ENCODE measurements around the gene CRELD2. TPM values are rescaled to one million over a fixed set of nuclear protein-coding genes. Genes with fewer than 3 reads are reported as not detected.

The CRELD2 gene
- total RNA-seq, 1 donor from 2014 or later = 24.9 TPM

DNA sequence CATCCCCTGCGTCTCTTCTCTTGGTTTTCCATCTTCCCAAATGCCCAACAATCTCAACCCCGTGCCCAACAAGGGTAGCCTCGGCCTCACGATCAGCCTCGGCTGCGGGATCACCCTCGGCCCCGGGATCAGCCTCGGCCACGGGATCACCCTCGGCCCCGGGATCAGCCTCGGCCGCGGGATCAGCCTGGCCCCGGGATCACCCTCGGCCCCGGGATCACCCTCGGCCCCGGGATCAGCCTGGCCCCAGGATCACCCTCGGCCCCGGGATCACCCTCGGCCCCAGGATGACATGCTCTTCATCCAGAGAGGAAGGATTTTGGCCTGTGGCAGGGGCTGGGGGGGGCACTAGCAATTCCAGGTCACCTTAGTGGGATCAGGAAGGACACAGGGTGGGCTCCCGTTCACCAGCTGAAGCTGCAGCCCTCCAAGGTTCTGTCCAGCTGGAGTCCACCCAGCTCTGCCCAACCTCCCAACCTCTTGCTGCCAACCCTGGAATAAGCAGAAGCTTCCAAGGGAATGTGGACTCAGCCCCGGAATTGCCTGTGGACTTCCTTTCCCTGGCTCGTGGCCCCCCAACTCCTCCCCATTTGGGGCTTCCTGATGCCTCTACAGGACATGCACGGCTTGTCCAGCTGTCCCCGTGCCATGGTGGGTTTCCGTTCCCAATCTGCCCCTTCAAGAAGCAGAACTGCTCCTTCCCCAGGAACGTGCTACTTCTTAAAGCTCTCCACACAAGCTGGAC, 6.4 kb upstream of the CRELD2 start:
- peaks cover 3% of the 10 kb centered on the region for H3K4me1 Mint-ChIP-seq (ENCODE audit: low read depth, unreplicated experiment)
- DNase-seq = no peak
- peaks cover 4% of the 10 kb centered on the region for H3K27me3 Mint-ChIP-seq (ENCODE audit: unreplicated experiment)
- H3K9me3 Mint-ChIP-seq (ENCODE audit: unreplicated experiment) = peaks cover 2% of the 10 kb centered on the region
- H3K4me3 Mint-ChIP-seq (ENCODE audit: unreplicated experiment) = no peak overlapping the region
- no peaks in the 10 kb centered on the region for H3K36me3 Mint-ChIP-seq (ENCODE audit: unreplicated experiment)
- TF ChIP-seq CTCF (IDR thresholded peaks at IDR 0.05; ENCODE audit: partially characterized antibody, unreplicated experiment) = no peak
- H3K27ac Mint-ChIP-seq (ENCODE audit: unreplicated experiment) = no peak overlapping the region

- peaks cover 5% of the 10 kb centered on the region for H3K9me3 Mint-ChIP-seq (ENCODE audit: unreplicated experiment)
- DNase-seq = no peak
- H3K27ac Mint-ChIP-seq (ENCODE audit: unreplicated experiment) = no peak overlapping the region
- H3K27me3 Mint-ChIP-seq (ENCODE audit: unreplicated experiment) = peaks cover 4% of the 10 kb centered on the region
- TF ChIP-seq CTCF (IDR thresholded peaks at IDR 0.05; ENCODE audit: partially characterized antibody, unreplicated experiment) = no peak
- H3K36me3 Mint-ChIP-seq (ENCODE audit: unreplicated experiment) = no peaks in the 10 kb centered on the region
- no peak overlapping the region for H3K4me3 Mint-ChIP-seq (ENCODE audit: unreplicated experiment)
- H3K4me1 Mint-ChIP-seq (ENCODE audit: low read depth, unreplicated experiment) = peaks cover 3% of the 10 kb centered on the region
These were observed 5.4 kb upstream of the CRELD2 start for GRCh38 chr22:49913026-49913425.

- Mint-ChIP-seq H3K4me3 (ENCODE audit: unreplicated experiment) (no peak overlapping the region), H3K27ac (ENCODE audit: unreplicated experiment) (no peak overlapping the region), H3K27me3 (ENCODE audit: unreplicated experiment) (peaks cover 4% of the 10 kb centered on the region), H3K9me3 (ENCODE audit: unreplicated experiment) (peaks cover 5% of the 10 kb centered on the region), H3K36me3 (ENCODE audit: unreplicated experiment) (no peaks in the 10 kb centered on the region), H3K4me1 (ENCODE audit: low read depth, unreplicated experiment) (peaks cover 3% of the 10 kb centered on the region)
- no peak for DNase-seq
- no peak for TF ChIP-seq CTCF (IDR thresholded peaks at IDR 0.05; ENCODE audit: partially characterized antibody, unreplicated experiment)
These were observed 5.0 kb upstream of the CRELD2 start for GRCh38 chr22:49913446-49913845.

DNA sequence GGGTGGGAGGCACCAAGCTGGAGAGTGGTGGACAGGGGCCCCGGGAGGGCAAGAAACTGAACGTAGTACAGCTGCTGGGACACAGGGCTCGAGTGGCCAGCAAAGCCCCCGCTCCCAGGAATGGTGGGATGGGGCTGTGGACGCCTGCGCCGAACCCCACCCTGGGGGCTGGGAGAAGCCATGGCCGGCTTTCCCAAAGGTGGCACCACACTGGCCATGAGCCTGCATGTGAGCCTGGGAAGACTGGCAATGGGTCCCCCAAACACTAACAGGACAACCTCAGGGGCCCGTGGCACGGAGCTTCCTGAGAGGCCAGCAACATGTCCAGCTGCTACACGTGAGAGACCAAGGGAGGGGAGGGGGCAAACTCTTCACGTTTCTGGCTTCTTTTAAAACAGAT, 4.2 kb upstream of the CRELD2 start:
- Mint-ChIP-seq H3K9me3 (ENCODE audit: unreplicated experiment) (peaks cover 5% of the 10 kb centered on the region), H3K4me3 (ENCODE audit: unreplicated experiment) (no peak overlapping the region), H3K36me3 (ENCODE audit: unreplicated experiment) (no peaks in the 10 kb centered on the region), H3K27ac (ENCODE audit: unreplicated experiment) (no peak overlapping the region), H3K27me3 (ENCODE audit: unreplicated experiment) (peaks cover 3% of the 10 kb centered on the region), H3K4me1 (ENCODE audit: low read depth, unreplicated experiment) (no peaks in the 10 kb centered on the region)
- no peak for TF ChIP-seq CTCF (IDR thresholded peaks at IDR 0.05; ENCODE audit: partially characterized antibody, unreplicated experiment)
- DNase-seq = no peak

DNA sequence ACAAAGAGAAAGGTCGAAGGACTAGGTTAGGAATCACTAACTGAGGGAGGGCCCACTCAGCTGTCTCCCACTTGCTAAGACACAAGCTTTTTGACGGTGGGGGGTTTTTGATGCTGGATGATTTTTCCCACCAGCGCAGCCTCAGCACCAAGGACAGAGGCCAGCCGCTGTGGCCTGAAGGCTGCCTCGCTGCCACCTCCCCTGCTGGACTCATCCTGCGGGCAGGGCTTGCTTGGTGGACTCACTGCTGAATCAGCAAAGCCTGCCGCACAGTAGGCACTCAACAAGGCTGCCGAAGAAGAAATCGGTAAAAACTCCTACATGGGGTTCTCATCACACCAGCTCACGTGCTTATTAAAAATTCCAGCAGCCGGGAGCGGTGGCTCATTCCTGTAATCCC, 2.8 kb upstream of the CRELD2 start:
- H3K27ac Mint-ChIP-seq (ENCODE audit: unreplicated experiment) = no peak overlapping the region
- peaks cover 3% of the 10 kb centered on the region for H3K4me1 Mint-ChIP-seq (ENCODE audit: low read depth, unreplicated experiment)
- H3K9me3 Mint-ChIP-seq (ENCODE audit: unreplicated experiment) = peaks cover 7% of the 10 kb centered on the region
- H3K27me3 Mint-ChIP-seq (ENCODE audit: unreplicated experiment) = peaks cover 8% of the 10 kb centered on the region
- no peak for TF ChIP-seq CTCF (IDR thresholded peaks at IDR 0.05; ENCODE audit: partially characterized antibody, unreplicated experiment)
- DNase-seq = no peak
- no peaks in the 10 kb centered on the region for H3K36me3 Mint-ChIP-seq (ENCODE audit: unreplicated experiment)
- no peak overlapping the region for H3K4me3 Mint-ChIP-seq (ENCODE audit: unreplicated experiment)
